SK-N-SH (cell line): ENCODE measurements around the gene KNTC1. TPM values are rescaled to one million over a fixed set of nuclear protein-coding genes. Genes with fewer than 3 reads are reported as not detected.

ENCODE experiments used
- CTCF ChIA-PET: fragments of 300-600, 350-600 bp; formaldehyde crosslinking; extraction: SDS; loops from one replicate; lab custom pipeline; 2021; lab: Yijun Ruan, JAX
- POLR2A ChIA-PET: fragments of 350-600 bp; sonication (Branson Sonifier 250); formaldehyde crosslinking; extraction: SDS; loops from one replicate; lab custom pipeline; 2020; ENCODE audit warnings: antibody characterized with exemption, inconsistent platforms; lab: Yijun Ruan, JAX
- DNase-seq: peaks from one replicate; pipeline ENCODE4 v3.0.0; 2012
- H2AFZ ChIP-seq: fragments of 200-600 bp; sonication (generic); 2 replicates; pipeline ENCODE4 v1.8.1; 2016; ENCODE audit warnings: antibody characterized with exemption, mild to moderate bottlenecking, low read depth
- H3F3A ChIP-seq: fragments of 200-600 bp; sonication (generic); replicated peaks from 2 replicates; pipeline ENCODE3; 2016; ENCODE audit warnings: antibody characterized with exemption, mild to moderate bottlenecking; ENCODE audit not compliant: insufficient read depth
- H3K27ac ChIP-seq, 2 experiments: fragments of 200-500 bp in 1 of 2; fragments of 200-600 bp in 1 of 2; sonication (Bioruptor generic) in 1 of 2; sonication (generic), shearing (Covaris generic) in 1 of 2; 2 replicates each; pipeline versions ENCODE4 v1.5.1 to v1.6.1; 2014 to 2016; ENCODE audit warnings: low read depth in 2 of 2, inconsistent platforms in 1 of 2, low read length in 1 of 2, mild to moderate bottlenecking in 1 of 2, mixed read lengths in 1 of 2
- H3K27me3 ChIP-seq: fragments of 200-600 bp; sonication (generic), shearing (Covaris generic); 2 replicates; pipeline ENCODE4 v1.6.1; 2016; ENCODE audit warnings: mixed run types; ENCODE audit not compliant: insufficient read depth
- H3K36me3 ChIP-seq, 2 experiments: fragments of 200-500 bp in 1 of 2; fragments of 200-600 bp in 1 of 2; sonication (Bioruptor generic) in 1 of 2; sonication (generic) in 1 of 2; replicated peaks in 1 of 2; 2 replicates each; pipeline versions ENCODE3 to v1.5.1; 2014 to 2016; ENCODE audit warnings: low read length in 1 of 2, mild to moderate bottlenecking in 1 of 2; ENCODE audit not compliant: insufficient read depth in 2 of 2, control insufficient read depth in 1 of 2
- H3K4me1 ChIP-seq, 2 experiments: fragments of 200-500 bp in 1 of 2; fragments of 200-600 bp in 1 of 2; sonication (Bioruptor generic) in 1 of 2; sonication (generic), shearing (Covaris generic) in 1 of 2; 2 replicates each; pipeline versions ENCODE4 v1.5.1 to v1.6.1; 2014 to 2016; ENCODE audit warnings: low read depth in 1 of 2, low read length in 1 of 2, mixed run types in 1 of 2; ENCODE audit not compliant: insufficient read depth in 2 of 2, control insufficient read depth in 1 of 2
- H3K4me2 ChIP-seq: fragments of 200-600 bp; sonication (generic), shearing (Covaris generic); 2 replicates; pipeline ENCODE4 v1.6.1; 2017; ENCODE audit warnings: mixed run types
- H3K4me3 ChIP-seq, 2 experiments: fragments of 200-500 bp in 1 of 2; fragments of 200-600 bp in 1 of 2; sonication (Bioruptor generic) in 1 of 2; sonication (generic), shearing (Covaris generic) in 1 of 2; 2 replicates each; pipeline versions ENCODE4 v1.5.1 to v1.8.1; 2014 to 2016; ENCODE audit warnings: low read depth in 2 of 2, inconsistent platforms in 1 of 2, low read length in 1 of 2, mild to moderate bottlenecking in 1 of 2, mixed read lengths in 1 of 2, moderate library complexity in 1 of 2
- H3K79me2 ChIP-seq: fragments of 200-600 bp; sonication (generic); 2 replicates; pipeline ENCODE4 v1.8.1; 2017; ENCODE audit warnings: mild to moderate bottlenecking; ENCODE audit not compliant: insufficient read depth
- H3K9ac ChIP-seq: fragments of 200-600 bp; sonication (generic); 2 replicates; pipeline ENCODE4 v1.6.1; 2017; ENCODE audit warnings: mixed run types
- H3K9me2 ChIP-seq: fragments of 200-600 bp; sonication (generic); 2 replicates; pipeline ENCODE4 v1.6.1; 2017; ENCODE audit warnings: mixed run types
- H3K9me3 ChIP-seq: fragments of 200-600 bp; sonication (generic); 2 replicates; pipeline ENCODE4 v1.6.1; 2017; ENCODE audit warnings: mixed run types, mild to moderate bottlenecking, moderate library complexity
- H4K20me1 ChIP-seq: fragments of 200-600 bp; sonication (generic); 2 replicates; pipeline ENCODE4 v1.6.1; 2017; ENCODE audit warnings: mild to moderate bottlenecking, mixed run types; ENCODE audit not compliant: insufficient read depth
- CHD2 ChIP-seq: fragments of 150-350 bp; IDR thresholded peaks from 2 replicates; pipeline ENCODE4 v1.6.1; 2018; ENCODE audit warnings: low read length; ENCODE audit not compliant: partially characterized antibody
- ELF1 ChIP-seq: IDR thresholded peaks from 2 replicates; pipeline ENCODE4 v1.4.0; 2012
- FOXJ3 ChIP-seq: sonication (generic); formaldehyde crosslinking; IDR thresholded peaks from 2 replicates; pipeline ENCODE4 v1.5.1; 2020; ENCODE audit warnings: mild to moderate bottlenecking, missing genetic modification reagents
- FOXM1 ChIP-seq: IDR thresholded peaks from 2 replicates; pipeline ENCODE4 v1.4.0; 2012; ENCODE audit warnings: low read depth, mild to moderate bottlenecking
- GABPA ChIP-seq: IDR thresholded peaks from 2 replicates; pipeline ENCODE4 v1.4.0; 2012; ENCODE audit warnings: low read depth, mild to moderate bottlenecking
- JUND ChIP-seq: IDR thresholded peaks from 2 replicates; pipeline ENCODE4 v1.4.0; 2012
- MEF2A ChIP-seq: IDR thresholded peaks from 2 replicates; pipeline ENCODE4 v1.4.0; 2012; ENCODE audit warnings: low read depth, borderline replicate concordance
- MXI1 ChIP-seq: IDR thresholded peaks from 2 replicates; pipeline ENCODE4 v1.6.1; 2012; ENCODE audit warnings: mild to moderate bottlenecking, low read depth, low read length, improper control_type of control experiment
- NFIC ChIP-seq: IDR thresholded peaks from 2 replicates; pipeline ENCODE4 v1.4.0; 2012; ENCODE audit warnings: borderline replicate concordance
- NRF1 ChIP-seq: IDR thresholded peaks from 2 replicates; pipeline ENCODE4 v1.6.1; 2012; ENCODE audit warnings: low read depth, mild to moderate bottlenecking, low read length
- POLR2AphosphoS5 ChIP-seq: IDR thresholded peaks from 2 replicates; pipeline ENCODE4 v1.6.1; 2012; ENCODE audit warnings: low read depth, low read length
- RAD21 ChIP-seq: IDR thresholded peaks from 2 replicates; pipeline ENCODE4 v1.6.1; 2012; ENCODE audit warnings: mild to moderate bottlenecking, low read length
- REST ChIP-seq: IDR thresholded peaks from 2 replicates; pipeline ENCODE4 v1.6.1; 2012; ENCODE audit warnings: mild to moderate bottlenecking, low read depth, low read length, moderate library complexity
- RFX5 ChIP-seq: IDR thresholded peaks from 2 replicates; pipeline ENCODE4 v1.6.1; 2012; ENCODE audit warnings: mild to moderate bottlenecking, improper control_type of control experiment, low read length
- RXRA ChIP-seq: IDR thresholded peaks from 2 replicates; pipeline ENCODE4 v1.4.0; 2012; ENCODE audit warnings: low read depth, mild to moderate bottlenecking, borderline replicate concordance
- SIN3A ChIP-seq: IDR thresholded peaks from 2 replicates; pipeline ENCODE4 v1.6.1; 2012; ENCODE audit warnings: low read depth, mild to moderate bottlenecking, low read length, moderate library complexity, borderline replicate concordance
- SMC3 ChIP-seq: IDR thresholded peaks from 2 replicates; pipeline ENCODE4 v1.6.1; 2012; ENCODE audit warnings: low read depth, low read length, improper control_type of control experiment
- TCF12 ChIP-seq: IDR thresholded peaks from 2 replicates; pipeline ENCODE4 v1.4.0; 2012
- USF1 ChIP-seq: IDR thresholded peaks from 2 replicates; pipeline ENCODE4 v1.4.0; 2012; ENCODE audit warnings: low read depth, borderline replicate concordance
- YY1 ChIP-seq: IDR thresholded peaks from 2 replicates; pipeline ENCODE4 v1.4.0; 2012; ENCODE audit warnings: low read depth, mild to moderate bottlenecking
- WGBS: methylation state at CpG from one replicate; pipeline ENCODE4 v1.1.6; 2017; ENCODE audit warnings: low lambda C conversion rate; 5-methylcytosine and 5-hydroxymethylcytosine counted together
- polyA plus RNA-seq, 3 experiments: library from polyadenylated mRNA; depleted of rRNA; stranded (reverse); fragments of >200 nt; gene quantifications; 2 replicates each; pipeline ENCODE4 v1.2.3, GENCODE V29; 2012
- TF ChIP-seq, protein P1 (sequence below): IDR thresholded peaks from 2 replicates; pipeline ENCODE4; 2012
- TF ChIP-seq, protein P2 (sequence below): IDR thresholded peaks from 2 replicates; pipeline ENCODE4 v1.4.0; 2012; ENCODE audit warnings: low read depth
- TF ChIP-seq, protein P3 (sequence below): fragments of 200-600 bp; sonication (generic); IDR thresholded peaks from 2 replicates; pipeline ENCODE4 v1.6.1; 2017; ENCODE audit warnings: antibody characterized with exemption, mild to moderate bottlenecking, moderate library complexity

KNTC1 gene
- polyA plus RNA-seq, 1 of the 3 experiments (the other 2 are of a cell fraction), result 13.2 TPM

- Histone ChIP-seq H3K27ac (no peak overlapping the region), H3K4me2 (no peak overlapping the region), H3K9me3 (no peaks in the 10 kb centered on the region), H4K20me1 (no peaks in the 10 kb centered on the region), H3K4me3 (no peak overlapping the region), H3F3A (no peaks in the 10 kb centered on the region), H2AFZ (no peak overlapping the region), H3K36me3 (no peaks in the 10 kb centered on the region), H3K9ac (no peak overlapping the region), H3K4me1 (no peaks in the 10 kb centered on the region), H3K27me3 (no peaks in the 10 kb centered on the region), H3K9me2 (no peaks in the 10 kb centered on the region), H3K79me2 (no peaks in the 10 kb centered on the region)
- no peak for TF ChIP-seq SMC3
- TF ChIP-seq REST, result no peak
- no peak for TF ChIP-seq MXI1
- TF ChIP-seq JUND, result no peak
- no peak for TF ChIP-seq ELF1
- TF ChIP-seq, protein P1, sequence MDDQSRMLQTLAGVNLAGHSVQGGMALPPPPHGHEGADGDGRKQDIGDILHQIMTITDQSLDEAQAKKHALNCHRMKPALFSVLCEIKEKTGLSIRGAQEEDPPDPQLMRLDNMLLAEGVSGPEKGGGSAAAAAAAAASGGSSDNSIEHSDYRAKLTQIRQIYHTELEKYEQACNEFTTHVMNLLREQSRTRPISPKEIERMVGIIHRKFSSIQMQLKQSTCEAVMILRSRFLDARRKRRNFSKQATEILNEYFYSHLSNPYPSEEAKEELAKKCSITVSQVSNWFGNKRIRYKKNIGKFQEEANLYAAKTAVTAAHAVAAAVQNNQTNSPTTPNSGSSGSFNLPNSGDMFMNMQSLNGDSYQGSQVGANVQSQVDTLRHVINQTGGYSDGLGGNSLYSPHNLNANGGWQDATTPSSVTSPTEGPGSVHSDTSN, result no peak
- TF ChIP-seq, protein P2, sequence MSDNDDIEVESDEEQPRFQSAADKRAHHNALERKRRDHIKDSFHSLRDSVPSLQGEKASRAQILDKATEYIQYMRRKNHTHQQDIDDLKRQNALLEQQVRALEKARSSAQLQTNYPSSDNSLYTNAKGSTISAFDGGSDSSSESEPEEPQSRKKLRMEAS, result no peak
- no peak for TF ChIP-seq CHD2
- TF ChIP-seq FOXJ3 (CRISPR knock-in tag), result no peak
- no peak for TF ChIP-seq NFIC
- no peak for TF ChIP-seq FOXM1
- TF ChIP-seq NRF1, result no peak
- TF ChIP-seq RXRA, result no peak
- TF ChIP-seq MEF2A, result no peak
- no peak for TF ChIP-seq GABPA
- no peak for TF ChIP-seq TCF12
- WGBS, result 89% methylated on average over 3 of the region's 3 CpGs
- DNase-seq, result no peak
- POLR2A ChIA-PET, result no interaction called here
- CTCF ChIA-PET, result no interaction called here
Measured at GRCh38 chr12:122656298-122656697, 129.2 kb downstream of the KNTC1 start.

- Histone ChIP-seq H3K27me3 (no peaks in the 10 kb centered on the region), H3K4me3 (no peak overlapping the region), H3K9ac (no peak overlapping the region), H2AFZ (no peak overlapping the region), H3K36me3 (no peaks in the 10 kb centered on the region), H3K4me1 (no peaks in the 10 kb centered on the region), H3K4me2 (no peak overlapping the region), H3K9me2 (no peaks in the 10 kb centered on the region), H3F3A (no peaks in the 10 kb centered on the region), H3K79me2 (no peaks in the 10 kb centered on the region), H3K27ac (no peak overlapping the region), H4K20me1 (no peaks in the 10 kb centered on the region), H3K9me3 (no peaks in the 10 kb centered on the region)
- DNase-seq, result no peak
- ChIA-PET POLR2A (no interaction called here), CTCF (interaction anchor here (1.5 kb wide), 1 partner anchor 22 kb away, joined by 4 read pairs; no protein-coding TSS in a partner anchor)
- 91% methylated on average over 6 of the region's 6 CpGs for WGBS
- TF ChIP-seq RFX5 (no peak), CHD2 (no peak), POLR2AphosphoS5 (no peak), RAD21 (no peak), USF1 (no peak), SIN3A (no peak), YY1 (no peak)
- TF ChIP-seq, protein P3, sequence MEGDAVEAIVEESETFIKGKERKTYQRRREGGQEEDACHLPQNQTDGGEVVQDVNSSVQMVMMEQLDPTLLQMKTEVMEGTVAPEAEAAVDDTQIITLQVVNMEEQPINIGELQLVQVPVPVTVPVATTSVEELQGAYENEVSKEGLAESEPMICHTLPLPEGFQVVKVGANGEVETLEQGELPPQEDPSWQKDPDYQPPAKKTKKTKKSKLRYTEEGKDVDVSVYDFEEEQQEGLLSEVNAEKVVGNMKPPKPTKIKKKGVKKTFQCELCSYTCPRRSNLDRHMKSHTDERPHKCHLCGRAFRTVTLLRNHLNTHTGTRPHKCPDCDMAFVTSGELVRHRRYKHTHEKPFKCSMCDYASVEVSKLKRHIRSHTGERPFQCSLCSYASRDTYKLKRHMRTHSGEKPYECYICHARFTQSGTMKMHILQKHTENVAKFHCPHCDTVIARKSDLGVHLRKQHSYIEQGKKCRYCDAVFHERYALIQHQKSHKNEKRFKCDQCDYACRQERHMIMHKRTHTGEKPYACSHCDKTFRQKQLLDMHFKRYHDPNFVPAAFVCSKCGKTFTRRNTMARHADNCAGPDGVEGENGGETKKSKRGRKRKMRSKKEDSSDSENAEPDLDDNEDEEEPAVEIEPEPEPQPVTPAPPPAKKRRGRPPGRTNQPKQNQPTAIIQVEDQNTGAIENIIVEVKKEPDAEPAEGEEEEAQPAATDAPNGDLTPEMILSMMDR, result no peak
Measured at GRCh38 chr12:122659579-122659978, 132.5 kb downstream of the KNTC1 start.
